ENCODE data around the gene UNKL. TPM values are rescaled to one million over a fixed set of nuclear protein-coding genes. Genes with fewer than 3 reads are reported as not detected.

The UNKL gene
- total and polyA plus RNA-seq, 4 donors = 7.9 to 31.2 (median 16.9) TPM

DNA sequence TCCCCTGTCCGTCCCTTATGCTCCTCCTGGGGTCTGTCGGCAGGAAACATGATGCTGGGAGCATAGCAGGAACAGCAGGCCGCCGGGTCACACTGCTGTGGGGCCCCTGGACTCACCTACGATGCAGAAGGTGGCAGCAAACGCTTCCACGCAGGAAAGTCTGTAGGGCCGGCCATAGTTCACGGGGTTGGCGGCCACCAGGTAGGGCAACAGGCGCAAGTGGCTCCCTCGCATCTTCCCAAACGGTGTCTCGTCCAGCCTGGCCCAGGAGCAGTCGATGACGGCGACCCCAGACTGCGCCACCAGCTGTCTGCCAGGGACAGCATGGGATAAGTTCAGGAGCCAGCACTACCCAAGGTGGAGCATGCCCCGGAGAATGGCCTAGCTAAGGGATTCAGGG is 63.8 kb downstream of the UNKL start:
- ATAC-seq (ENCODE audit: insufficient read depth, low FRiP score) (no peak), DNase-seq (no peak)
- H3K4me1 ChIP-seq (ENCODE audit: control insufficient read depth in 5 of 5, insufficient read depth in 5 of 5, low read length in 5 of 5) = peaks cover 4 to 17% (median 6%) of the 10 kb centered on the region in 5 donors
- peak overlapping the region; percentile 39 to 65 for H3K9ac ChIP-seq (ENCODE audit: insufficient read depth in 1 of 2, low read length in 2 of 2)
- H3K27ac ChIP-seq (ENCODE audit: low read depth in 1 of 2, low read length in 1 of 2) = peak overlapping the region in 1 of 2 donors; percentile 87
- TF ChIP-seq, protein P1, sequence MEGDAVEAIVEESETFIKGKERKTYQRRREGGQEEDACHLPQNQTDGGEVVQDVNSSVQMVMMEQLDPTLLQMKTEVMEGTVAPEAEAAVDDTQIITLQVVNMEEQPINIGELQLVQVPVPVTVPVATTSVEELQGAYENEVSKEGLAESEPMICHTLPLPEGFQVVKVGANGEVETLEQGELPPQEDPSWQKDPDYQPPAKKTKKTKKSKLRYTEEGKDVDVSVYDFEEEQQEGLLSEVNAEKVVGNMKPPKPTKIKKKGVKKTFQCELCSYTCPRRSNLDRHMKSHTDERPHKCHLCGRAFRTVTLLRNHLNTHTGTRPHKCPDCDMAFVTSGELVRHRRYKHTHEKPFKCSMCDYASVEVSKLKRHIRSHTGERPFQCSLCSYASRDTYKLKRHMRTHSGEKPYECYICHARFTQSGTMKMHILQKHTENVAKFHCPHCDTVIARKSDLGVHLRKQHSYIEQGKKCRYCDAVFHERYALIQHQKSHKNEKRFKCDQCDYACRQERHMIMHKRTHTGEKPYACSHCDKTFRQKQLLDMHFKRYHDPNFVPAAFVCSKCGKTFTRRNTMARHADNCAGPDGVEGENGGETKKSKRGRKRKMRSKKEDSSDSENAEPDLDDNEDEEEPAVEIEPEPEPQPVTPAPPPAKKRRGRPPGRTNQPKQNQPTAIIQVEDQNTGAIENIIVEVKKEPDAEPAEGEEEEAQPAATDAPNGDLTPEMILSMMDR (IDR thresholded peaks at IDR 0.05; ENCODE audit: control extremely low read depth, extremely low read depth) = no peak
- WGBS, 2 donors = 83 to 90% methylated on average over 19 of the region's 19 CpGs
- H3K36me3 ChIP-seq (ENCODE audit: control insufficient read depth in 4 of 4, insufficient read depth in 4 of 4, low read length in 4 of 4) = peaks cover 0 to 23% (median 10%) of the 10 kb centered on the region in 4 donors
- peak overlapping the region; percentile 95 for H3K4me3 ChIP-seq
- H3K27me3 ChIP-seq (ENCODE audit: control insufficient read depth in 3 of 3, insufficient read depth in 3 of 3, low read length in 2 of 3) = no peaks in the 10 kb centered on the region
- no peaks in the 10 kb centered on the region for H3K9me3 ChIP-seq (ENCODE audit: control insufficient read depth in 4 of 4, insufficient read depth in 3 of 4, low read length in 3 of 4)

DNA sequence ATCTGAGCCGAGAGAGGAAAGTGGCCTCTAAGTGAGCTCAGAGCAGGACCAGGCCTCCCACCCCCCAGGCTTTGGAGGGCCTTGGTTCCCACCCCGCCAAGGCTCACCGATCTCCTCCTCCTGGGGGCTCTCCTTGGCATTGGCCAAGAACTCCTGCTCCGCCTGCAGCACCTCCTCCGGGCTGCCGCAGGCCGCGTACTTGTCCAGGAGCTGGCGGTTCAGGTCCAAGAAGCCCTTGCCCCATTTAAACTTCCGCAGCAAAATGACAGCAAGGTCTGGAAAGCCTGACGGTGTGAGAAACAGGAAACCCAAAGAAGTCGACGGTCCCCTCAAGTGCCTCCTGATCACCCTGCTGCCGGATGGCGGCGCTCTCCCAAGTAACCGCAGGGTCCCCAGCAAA is 64.6 kb downstream of the UNKL start:
- ATAC-seq (ENCODE audit: insufficient read depth, low FRiP score) = no peak
- Histone ChIP-seq H3K27ac (ENCODE audit: low read depth in 1 of 2, low read length in 1 of 2) (no peak overlapping the region), H3K27me3 (ENCODE audit: control insufficient read depth in 3 of 3, insufficient read depth in 3 of 3, low read length in 2 of 3) (no peaks in the 10 kb centered on the region), H3K9ac (ENCODE audit: insufficient read depth in 1 of 2, low read length in 2 of 2) (no peak overlapping the region), H3K9me3 (ENCODE audit: control insufficient read depth in 4 of 4, insufficient read depth in 3 of 4, low read length in 3 of 4) (no peaks in the 10 kb centered on the region), H3K4me3 (no peak overlapping the region), H3K36me3 (ENCODE audit: control insufficient read depth in 4 of 4, insufficient read depth in 4 of 4, low read length in 4 of 4) (peaks cover 0 to 23% (median 10%) of the 10 kb centered on the region in 4 donors), H3K4me1 (ENCODE audit: control insufficient read depth in 5 of 5, insufficient read depth in 5 of 5, low read length in 5 of 5) (peaks cover 4 to 17% (median 6%) of the 10 kb centered on the region in 5 donors)
- whole genome bisulfite sequencing, 2 donors = 92 to 94% methylated on average over 17 of the region's 17 CpGs
- TF ChIP-seq, protein P1 (IDR thresholded peaks at IDR 0.05; ENCODE audit: control extremely low read depth, extremely low read depth) = no peak
- DNase-seq = no peak

DNA sequence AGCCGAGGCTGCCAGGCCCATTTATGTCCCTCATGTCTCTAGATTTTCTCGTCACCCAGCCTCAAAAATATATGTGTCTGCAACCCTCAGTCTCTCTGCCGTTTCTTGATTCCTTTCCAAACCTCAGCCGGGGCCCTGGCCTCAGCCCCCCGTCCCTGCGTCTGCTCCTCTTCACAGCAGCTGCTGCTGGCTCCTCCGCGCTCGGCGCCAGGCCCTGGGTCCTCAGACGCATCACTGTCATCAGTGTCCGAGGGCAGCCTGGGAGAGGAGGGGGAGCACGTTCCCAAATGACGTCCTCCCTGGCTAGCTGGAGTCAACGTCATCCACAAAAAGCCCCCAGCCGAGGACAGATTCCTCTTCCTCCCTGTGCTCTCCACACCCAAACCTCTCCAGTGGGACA is 65.2 kb downstream of the UNKL start:
- Histone ChIP-seq H3K4me1 (ENCODE audit: control insufficient read depth in 5 of 5, insufficient read depth in 5 of 5, low read length in 5 of 5) (peaks cover 4 to 17% (median 6%) of the 10 kb centered on the region in 5 donors), H3K36me3 (ENCODE audit: control insufficient read depth in 4 of 4, insufficient read depth in 4 of 4, low read length in 4 of 4) (peaks cover 0 to 23% (median 10%) of the 10 kb centered on the region in 4 donors), H3K27me3 (ENCODE audit: control insufficient read depth in 3 of 3, insufficient read depth in 3 of 3, low read length in 2 of 3) (no peaks in the 10 kb centered on the region), H3K9ac (ENCODE audit: insufficient read depth in 1 of 2, low read length in 2 of 2) (no peak overlapping the region), H3K9me3 (ENCODE audit: control insufficient read depth in 4 of 4, insufficient read depth in 3 of 4, low read length in 3 of 4) (no peaks in the 10 kb centered on the region), H3K27ac (ENCODE audit: low read depth in 1 of 2, low read length in 1 of 2) (no peak overlapping the region), H3K4me3 (no peak overlapping the region)
- no peak for DNase-seq
- TF ChIP-seq, protein P1 (IDR thresholded peaks at IDR 0.05; ENCODE audit: control extremely low read depth, extremely low read depth) = no peak
- WGBS, 2 donors = 87 to 93% methylated on average over 16 of the region's 16 CpGs
- ATAC-seq (ENCODE audit: insufficient read depth, low FRiP score) = no peak

DNA sequence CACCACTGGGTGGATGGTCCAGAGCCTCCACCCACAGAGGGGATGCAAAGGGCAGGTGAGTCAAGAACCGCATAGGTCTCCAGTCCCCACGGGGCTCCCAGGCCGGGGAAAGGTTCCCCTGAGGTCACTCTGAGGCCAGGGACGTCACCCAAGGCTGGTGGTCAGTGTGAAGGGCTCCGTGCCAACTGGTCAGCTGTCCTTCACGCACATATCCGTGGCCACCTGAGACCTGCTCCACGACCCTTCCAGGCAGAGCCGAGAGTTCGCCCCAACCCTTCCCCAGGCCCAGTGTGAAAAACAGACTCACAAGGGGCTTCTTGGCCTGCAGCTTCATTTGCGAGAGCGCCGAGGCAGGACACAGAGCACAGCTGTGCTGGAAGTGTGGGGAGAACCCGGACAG is 65.6 kb downstream of the UNKL start:
- ATAC-seq (ENCODE audit: insufficient read depth, low FRiP score) = no peak
- Histone ChIP-seq H3K27me3 (ENCODE audit: control insufficient read depth in 3 of 3, insufficient read depth in 3 of 3, low read length in 2 of 3) (no peaks in the 10 kb centered on the region), H3K9ac (ENCODE audit: insufficient read depth in 1 of 2, low read length in 2 of 2) (no peak overlapping the region), H3K4me3 (no peak overlapping the region), H3K9me3 (ENCODE audit: control insufficient read depth in 4 of 4, insufficient read depth in 3 of 4, low read length in 3 of 4) (no peaks in the 10 kb centered on the region), H3K4me1 (ENCODE audit: control insufficient read depth in 5 of 5, insufficient read depth in 5 of 5, low read length in 5 of 5) (peaks cover 4 to 17% (median 6%) of the 10 kb centered on the region in 5 donors), H3K27ac (ENCODE audit: low read depth in 1 of 2, low read length in 1 of 2) (no peak overlapping the region), H3K36me3 (ENCODE audit: control insufficient read depth in 4 of 4, insufficient read depth in 4 of 4, low read length in 4 of 4) (peaks cover 0 to 23% (median 10%) of the 10 kb centered on the region in 4 donors)
- no peak for DNase-seq
- WGBS, 2 donors = 87 to 93% methylated on average over 14 of the region's 14 CpGs
- TF ChIP-seq, protein P1 (IDR thresholded peaks at IDR 0.05; ENCODE audit: control extremely low read depth, extremely low read depth) = no peak
